Measurements from ENCODE around the gene ETF1. TPM values are rescaled to one million over a fixed set of nuclear protein-coding genes. Genes with fewer than 3 reads are reported as not detected.

Gene ETF1
- total and polyA plus RNA-seq, 9 of the 15 experiments (the other 6 are each of a cell fraction or from before 2014, with no cell fraction given) = 53.7 to 209 (median 164) TPM

- no peak for TF ChIP-seq NR0B1 (IDR thresholded peaks at IDR 0.05; ENCODE audit: partially characterized antibody)
- peak; percentile 21; the same call in 1 of the 2 replicates for TF ChIP-seq HMBOX1 (IDR thresholded peaks at IDR 0.05)
- no peak for TF ChIP-seq CTCFL (IDR thresholded peaks at IDR 0.05; ENCODE audit: borderline replicate concordance, insufficient read depth, low read depth, low read length, poor library complexity, severe bottlenecking)
- peak; percentile 99 for TF ChIP-seq MTA3 (IDR thresholded peaks at IDR 0.05; ENCODE audit: borderline replicate concordance)
- TF ChIP-seq MAFG (tag; conservative IDR thresholded peaks at IDR 0.05) = no peak
- no peak for TF ChIP-seq EP400 (IDR thresholded peaks at IDR 0.05)
- TF ChIP-seq SMAD2 (IDR thresholded peaks at IDR 0.05; ENCODE audit: low read depth, low read length) = no peak
- 0 out of 2 replicates have a peak, but pooled peaks have one; percentile 26 for TF ChIP-seq NR1H2 (CRISPR knock-in tag; IDR thresholded peaks at IDR 0.05)
- TF ChIP-seq STAT6 (CRISPR knock-in tag; IDR thresholded peaks at IDR 0.05) = 0 out of 2 replicates have a peak, but pooled peaks have one; percentile 49
- no peak for TF ChIP-seq NFIX (CRISPR knock-in tag; IDR thresholded peaks at IDR 0.05; ENCODE audit: low read depth)
- TF ChIP-seq LCOR (CRISPR knock-in tag; IDR thresholded peaks at IDR 0.05) = peak; percentile 14; the same call in 1 of the 2 replicates
- no peak for TF ChIP-seq ZNF740 (CRISPR knock-in tag; IDR thresholded peaks at IDR 0.05)
- no peak for TF ChIP-seq ZNF740 (tag; IDR thresholded peaks at IDR 0.05)
- peak; percentile 89 for TF ChIP-seq RBFOX2 (IDR thresholded peaks at IDR 0.05; ENCODE audit: low read depth, low read length)
- no peak for TF ChIP-seq SIN3B (IDR thresholded peaks at IDR 0.05; ENCODE audit: low read depth)
- TF ChIP-seq RCOR1 (IDR thresholded peaks at IDR 0.05; ENCODE audit: borderline replicate concordance in 1 of 2, low read depth in 2 of 2, low read length in 2 of 2) = no peak; a peak in 1 of 4 replicates
Measured at GRCh38 chr5:138469540-138470321, 73.3 kb downstream of the ETF1 start (continued).
